GM18873 (cell line): ENCODE measurements around the gene EXOC1.
"Not testable (repeated sequence)": the region's sequence is repeated elsewhere in the genome, so short reads cannot be mapped to it uniquely, and the experiment has no call there.

Experiments
- ATAC-seq: cut with Tn5 transposase; IDR thresholded peaks from one replicate; pipeline ENCODE4 v1.9.1; 2021; ENCODE audit warnings: mild to moderate bottlenecking, moderate library complexity, moderate number of reproducible peaks; ENCODE audit not compliant: unreplicated experiment, low FRiP score

The EXOC1 gene

GRCh38 chr4:55853484-55854046 is at the start of gene EXOC1:
TSS of gene EXOC1 (plus strand) at chr4:55853648. CDS start at chr4:55858324, 4,676 bp downstream.
- peak; percentile 91 for ATAC-seq

- ATAC-seq = no peak
These were observed 45.9 kb upstream of the EXOC1 start for GRCh38 chr4:55807556-55807955.

GRCh38 chr4:55808186-55808585 is 45.3 kb upstream of the EXOC1 start:
- ATAC-seq = no peak

- no peak for ATAC-seq
These were observed 44.8 kb upstream of the EXOC1 start for GRCh38 chr4:55808632-55809031.

GRCh38 chr4:55817691-55818090 is 35.8 kb upstream of the EXOC1 start:
- no peak for ATAC-seq

- no peak for ATAC-seq
These were observed 33.8 kb upstream of the EXOC1 start, which contains the start of gene EXOC1L for GRCh38 chr4:55819634-55820033. TSS of gene EXOC1L (plus strand) at chr4:55819790. CDS start at chr4:55820027, 237 bp downstream.

- no peak for ATAC-seq
These were observed 33.2 kb upstream of the EXOC1 start for GRCh38 chr4:55820279-55820678.

- ATAC-seq = no peak
These were observed 31.1 kb upstream of the EXOC1 start for GRCh38 chr4:55822329-55822728.

- no peak for ATAC-seq
These were observed 28.6 kb upstream of the EXOC1 start for GRCh38 chr4:55824865-55825264.

- ATAC-seq = no peak
These were observed 26.5 kb upstream of the EXOC1 start for GRCh38 chr4:55826986-55827385.

GRCh38 chr4:55827582-55827981 is 25.9 kb upstream of the EXOC1 start:
- ATAC-seq = no peak

- no peak for ATAC-seq
These were observed 23.4 kb upstream of the EXOC1 start for GRCh38 chr4:55830048-55830447.

- no peak for ATAC-seq
These were observed 22.7 kb upstream of the EXOC1 start for GRCh38 chr4:55830716-55831115.

- no peak for ATAC-seq
These were observed 19.2 kb upstream of the EXOC1 start for GRCh38 chr4:55834086-55834795.

- no peak for ATAC-seq
These were observed 15.5 kb upstream of the EXOC1 start for GRCh38 chr4:55837903-55838302.

- ATAC-seq = no peak
These were observed 15.1 kb upstream of the EXOC1 start for GRCh38 chr4:55838356-55838755.

- ATAC-seq = no peak
These were observed 14.5 kb upstream of the EXOC1 start for GRCh38 chr4:55838952-55839351.

- no peak for ATAC-seq
These were observed 12.5 kb upstream of the EXOC1 start for GRCh38 chr4:55840956-55841355.

- ATAC-seq = not testable (repeated sequence)
These were observed 11.8 kb upstream of the EXOC1 start for GRCh38 chr4:55841373-55842239.

- not testable (repeated sequence) for ATAC-seq
These were observed 11.1 kb upstream of the EXOC1 start for GRCh38 chr4:55842312-55842711.

GRCh38 chr4:55849724-55850123 is 3.7 kb upstream of the EXOC1 start:
- ATAC-seq = no peak
